HG03066 (cell line): ENCODE measurements around the gene KLF17.

Experiments
- ATAC-seq: cut with Tn5 transposase; IDR thresholded peaks from one replicate; pipeline ENCODE4 v1.9.1; 2021; ENCODE audit warnings: low read depth; ENCODE audit not compliant: unreplicated experiment

The KLF17 gene, protein sequence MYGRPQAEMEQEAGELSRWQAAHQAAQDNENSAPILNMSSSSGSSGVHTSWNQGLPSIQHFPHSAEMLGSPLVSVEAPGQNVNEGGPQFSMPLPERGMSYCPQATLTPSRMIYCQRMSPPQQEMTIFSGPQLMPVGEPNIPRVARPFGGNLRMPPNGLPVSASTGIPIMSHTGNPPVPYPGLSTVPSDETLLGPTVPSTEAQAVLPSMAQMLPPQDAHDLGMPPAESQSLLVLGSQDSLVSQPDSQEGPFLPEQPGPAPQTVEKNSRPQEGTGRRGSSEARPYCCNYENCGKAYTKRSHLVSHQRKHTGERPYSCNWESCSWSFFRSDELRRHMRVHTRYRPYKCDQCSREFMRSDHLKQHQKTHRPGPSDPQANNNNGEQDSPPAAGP

DNA sequence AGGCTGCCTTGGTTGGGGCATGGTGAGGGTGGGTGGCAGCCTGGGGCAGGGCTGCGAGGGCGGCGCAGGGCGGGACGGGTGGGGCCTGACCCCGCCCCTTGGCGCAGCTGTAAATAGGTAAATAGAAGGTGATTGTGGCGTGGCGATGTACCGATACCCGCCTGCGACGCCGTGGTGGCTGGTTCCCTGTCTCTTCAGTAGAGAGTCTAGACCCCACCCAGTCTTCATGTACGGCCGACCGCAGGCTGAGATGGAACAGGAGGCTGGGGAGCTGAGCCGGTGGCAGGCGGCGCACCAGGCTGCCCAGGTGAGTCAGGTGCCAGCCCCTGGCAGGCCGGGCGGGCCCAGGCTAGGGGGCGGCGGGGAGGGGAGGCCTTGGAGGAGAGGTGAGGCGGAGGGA lies at the start of gene KLF17:
Gene KLF17, plus strand, starts transcription at position 140 of the 400 bp plus-strand sequence. Its CDS starts 87 bp downstream, at position 227.
- no peak for ATAC-seq

DNA sequence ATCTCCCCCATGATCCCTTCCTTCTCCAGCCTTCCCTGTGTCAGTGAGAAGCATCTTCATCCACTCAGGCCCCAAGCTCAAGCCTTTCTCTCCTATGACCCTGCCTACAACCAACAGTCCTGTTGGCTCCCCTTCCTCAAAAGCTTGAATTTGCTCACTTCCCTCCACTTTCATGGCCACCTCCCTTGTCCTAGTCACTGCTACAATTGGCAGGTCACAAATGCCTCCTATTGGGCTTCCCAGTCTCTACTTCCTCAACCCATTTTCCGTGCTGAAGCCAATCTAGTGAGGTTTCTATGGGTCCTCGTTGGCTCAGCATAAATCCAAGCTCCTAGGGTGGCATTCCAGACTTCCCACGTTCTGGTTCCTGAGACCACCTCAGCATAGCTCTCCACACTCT lies 47.2 kb upstream of the KLF17 start:
- no peak for ATAC-seq

DNA sequence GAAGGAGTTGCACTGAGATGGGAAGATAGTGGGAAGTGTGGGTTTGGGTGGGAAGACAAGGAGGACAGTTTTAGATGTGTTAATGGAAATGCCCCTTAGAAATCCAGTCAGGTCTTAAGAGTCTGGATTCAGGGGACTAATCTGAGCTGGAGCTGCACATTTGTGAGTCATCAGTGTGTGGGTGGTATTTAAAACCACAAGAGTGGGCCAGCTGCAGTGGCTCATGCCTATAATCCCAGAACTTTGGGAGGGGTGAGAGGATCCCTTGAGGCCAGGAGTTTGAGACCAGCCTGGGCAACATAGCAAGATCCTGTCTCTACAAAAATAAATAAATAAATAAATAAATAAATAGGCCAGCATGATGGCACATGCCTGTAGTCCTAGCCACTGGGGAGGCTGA lies 46.4 kb upstream of the KLF17 start:
- ATAC-seq = no peak

DNA sequence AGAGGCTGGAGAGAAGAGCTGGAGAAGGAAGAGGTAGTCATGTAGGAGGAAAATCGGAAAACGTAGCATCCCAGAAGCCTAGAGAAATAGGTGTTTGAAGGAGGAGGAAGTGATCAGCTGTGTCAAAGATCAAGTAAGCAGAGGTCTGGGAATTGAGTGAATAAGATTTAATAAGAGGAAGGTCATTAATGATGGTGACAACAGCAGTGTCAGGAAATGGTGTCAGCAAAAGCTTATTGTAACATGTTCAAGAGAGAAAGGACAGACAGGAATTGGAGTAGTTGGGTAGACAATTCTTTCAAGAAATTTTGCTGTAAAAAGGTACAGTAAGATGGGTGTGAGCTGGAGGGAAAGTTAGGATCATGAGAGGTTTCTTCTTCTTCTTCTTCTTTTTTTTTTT lies 45.8 kb upstream of the KLF17 start:
- ATAC-seq = no peak

DNA sequence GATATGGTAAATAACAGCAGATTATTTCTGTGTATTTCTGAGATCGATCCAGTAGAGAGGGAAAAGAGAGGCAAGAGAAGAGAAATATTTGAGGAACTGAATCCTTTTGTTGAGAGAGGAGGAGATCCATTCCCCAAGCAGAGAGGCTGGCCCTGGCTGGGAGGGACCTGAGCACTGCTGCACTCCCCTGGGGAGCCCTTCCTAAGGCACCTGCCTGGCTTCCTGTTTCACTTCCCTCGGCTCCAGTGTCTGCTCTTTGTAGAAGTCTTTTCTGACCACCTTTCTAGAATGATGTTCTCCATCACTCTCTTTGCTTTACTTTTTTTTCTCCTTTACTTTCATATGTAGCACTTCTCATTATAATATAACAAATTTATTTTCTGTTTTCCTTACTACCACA lies 45.1 kb upstream of the KLF17 start:
- ATAC-seq = no peak

DNA sequence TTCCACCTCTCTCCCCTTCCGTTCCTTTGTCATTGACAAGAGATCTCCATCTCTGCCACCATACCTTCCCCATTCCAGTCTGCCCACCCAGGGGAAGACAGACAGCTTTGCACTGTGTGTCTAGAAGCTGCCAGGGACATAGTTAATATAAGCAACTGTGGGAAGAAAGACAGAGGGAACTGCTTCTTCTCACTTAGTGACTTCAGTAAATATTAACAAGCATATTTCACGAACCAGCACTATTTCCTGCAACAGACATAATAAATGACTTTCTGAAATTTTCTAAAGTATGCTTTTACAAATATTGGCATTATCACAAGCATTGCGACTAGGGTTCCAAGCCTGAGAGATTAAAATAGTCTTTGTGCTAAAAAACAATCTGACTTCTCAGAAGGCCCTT lies 44.2 kb upstream of the KLF17 start:
- ATAC-seq = no peak

DNA sequence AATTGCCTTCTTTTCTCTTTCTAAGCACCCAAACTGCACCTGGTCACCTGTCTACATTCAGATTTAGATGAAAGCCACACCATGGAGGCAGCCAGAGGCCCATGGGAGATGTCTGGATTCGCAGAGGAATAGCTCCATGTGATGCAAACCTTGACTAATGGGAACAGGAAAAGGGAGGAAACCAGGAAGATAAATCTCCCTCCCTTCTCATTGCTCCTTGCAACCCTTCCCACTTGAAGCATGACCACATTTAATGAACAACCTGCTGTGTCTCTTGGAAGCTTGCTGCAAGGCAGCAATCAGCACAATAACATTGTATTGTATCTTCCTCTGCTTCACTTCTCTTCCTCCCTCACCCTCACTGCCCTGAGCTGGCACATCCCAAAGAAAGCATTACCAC lies 42.6 kb upstream of the KLF17 start:
- no peak for ATAC-seq

DNA sequence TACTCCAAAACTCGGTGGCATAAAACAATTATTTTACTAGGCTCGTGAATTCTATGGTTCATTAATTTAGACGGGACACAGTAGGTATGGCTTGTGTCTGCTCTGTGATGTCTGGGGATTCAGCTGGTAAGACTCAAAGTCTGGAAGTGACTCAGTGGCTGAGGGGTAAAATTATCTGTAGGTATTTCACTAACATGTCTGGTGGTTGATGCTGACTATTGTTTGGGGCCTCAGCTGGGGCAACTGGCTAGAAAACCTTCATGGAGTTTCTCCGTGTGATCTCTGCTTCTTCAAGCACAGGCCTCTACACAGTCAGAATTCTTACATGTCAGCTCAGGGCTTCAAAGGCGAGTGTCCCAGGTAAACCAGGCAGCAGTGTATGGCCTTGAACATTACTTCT lies 41.2 kb upstream of the KLF17 start:
- no peak for ATAC-seq

DNA sequence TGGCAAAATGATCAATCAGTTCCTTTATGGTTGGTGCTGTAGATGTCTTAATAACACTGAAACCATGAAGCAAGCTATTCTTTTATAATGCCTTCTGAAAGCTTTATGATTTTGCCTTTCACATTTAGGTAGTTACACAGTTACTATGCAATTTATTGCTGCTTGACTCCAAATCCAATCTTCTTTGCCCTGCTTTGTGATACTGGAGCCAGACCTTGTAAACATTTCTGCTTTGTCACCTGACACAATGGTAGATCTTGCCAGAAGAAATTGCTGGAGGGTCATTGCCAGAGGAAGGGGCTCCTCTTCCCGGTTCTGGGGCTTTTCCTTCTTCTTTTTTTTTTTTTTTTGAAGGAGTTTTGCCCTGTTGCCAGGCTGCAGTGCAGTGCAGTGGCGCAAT lies 40.5 kb upstream of the KLF17 start:
- no peak for ATAC-seq

DNA sequence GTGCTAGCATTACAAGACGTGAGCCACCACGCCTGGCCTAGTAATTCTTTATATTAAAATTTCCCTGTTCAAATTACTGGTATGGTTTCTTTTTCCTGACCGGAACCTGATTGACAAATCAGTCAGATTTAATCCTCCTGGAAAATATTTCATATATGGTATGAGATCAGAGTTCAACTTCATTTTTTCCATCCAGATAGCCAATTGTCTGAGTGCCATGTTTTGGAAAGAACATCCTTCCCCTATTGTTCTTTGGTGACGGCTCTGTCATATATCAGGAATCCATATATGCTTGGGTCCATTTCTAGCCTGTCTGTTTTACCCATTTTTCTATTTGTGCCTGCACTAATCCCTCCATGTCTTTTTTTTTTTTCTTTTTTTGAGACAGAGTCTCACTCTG lies 39.1 kb upstream of the KLF17 start:
- no peak for ATAC-seq

DNA sequence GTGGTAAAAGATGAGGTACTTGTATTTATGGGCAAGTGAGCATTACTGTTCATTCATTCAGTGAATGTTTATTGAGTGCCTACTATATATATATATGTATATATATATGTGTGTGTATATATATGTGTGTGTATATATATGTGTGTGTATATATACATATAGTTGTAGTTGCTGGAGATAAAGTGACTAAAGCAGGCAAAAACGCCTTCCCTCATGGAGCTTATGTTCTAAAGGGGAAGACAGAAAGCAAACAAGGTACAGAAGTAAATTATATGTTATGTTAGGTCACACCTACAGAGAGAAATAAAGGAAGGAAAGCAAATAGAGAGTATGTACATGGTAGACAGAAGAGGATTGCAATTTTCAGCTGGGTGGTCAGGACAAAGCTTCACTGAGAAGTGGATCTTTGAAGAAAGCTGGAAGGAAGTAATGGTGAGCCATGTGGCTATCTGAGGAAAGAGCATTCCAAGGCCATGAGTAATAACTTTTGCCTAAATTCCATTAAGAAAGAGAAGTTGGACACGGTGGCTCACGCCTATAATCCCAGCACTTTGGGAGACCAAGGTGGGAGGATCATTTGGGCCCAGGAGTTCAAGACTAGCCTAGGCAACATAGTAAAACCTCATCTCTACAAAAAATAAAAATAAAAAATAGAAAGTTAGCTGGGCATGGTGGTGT lies 33.5 kb upstream of the KLF17 start:
- no peak for ATAC-seq

DNA sequence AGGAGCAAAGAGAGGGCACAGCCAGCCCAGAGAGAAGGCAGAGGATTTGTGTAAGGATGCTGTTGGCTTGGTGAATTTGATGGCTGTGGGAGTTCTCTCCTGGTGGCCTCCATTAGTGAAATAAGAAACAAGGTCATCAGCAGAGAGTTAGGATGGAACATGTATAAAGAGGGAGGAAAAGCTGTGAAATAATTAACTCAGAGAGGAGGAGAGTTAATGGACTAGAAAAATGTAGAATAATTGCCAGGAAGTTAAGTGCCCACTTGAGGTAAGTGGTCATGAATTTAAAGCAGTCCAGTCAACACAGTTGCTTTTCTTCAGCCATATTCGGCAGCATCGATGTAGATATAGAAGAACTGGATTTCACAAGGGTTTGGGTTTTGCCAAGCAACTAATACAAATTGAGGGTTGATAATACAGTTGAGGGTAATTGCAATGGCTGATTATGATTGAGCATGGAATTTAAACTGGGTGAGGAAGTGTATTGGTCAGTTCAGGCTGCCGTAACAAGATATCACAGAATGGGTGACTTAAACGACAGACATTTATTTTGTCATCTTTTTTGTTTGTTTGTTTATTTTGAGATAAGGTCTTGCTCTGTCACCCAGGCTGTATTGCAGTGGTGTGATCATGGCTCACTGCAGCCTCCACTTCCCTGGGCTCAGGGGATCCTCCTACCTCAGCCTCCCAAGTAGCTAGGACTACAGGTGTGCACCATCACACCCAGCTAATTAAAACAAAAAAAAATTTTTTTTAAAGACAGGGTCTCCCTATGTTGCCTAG lies 31.7 kb upstream of the KLF17 start:
- no peak for ATAC-seq

DNA sequence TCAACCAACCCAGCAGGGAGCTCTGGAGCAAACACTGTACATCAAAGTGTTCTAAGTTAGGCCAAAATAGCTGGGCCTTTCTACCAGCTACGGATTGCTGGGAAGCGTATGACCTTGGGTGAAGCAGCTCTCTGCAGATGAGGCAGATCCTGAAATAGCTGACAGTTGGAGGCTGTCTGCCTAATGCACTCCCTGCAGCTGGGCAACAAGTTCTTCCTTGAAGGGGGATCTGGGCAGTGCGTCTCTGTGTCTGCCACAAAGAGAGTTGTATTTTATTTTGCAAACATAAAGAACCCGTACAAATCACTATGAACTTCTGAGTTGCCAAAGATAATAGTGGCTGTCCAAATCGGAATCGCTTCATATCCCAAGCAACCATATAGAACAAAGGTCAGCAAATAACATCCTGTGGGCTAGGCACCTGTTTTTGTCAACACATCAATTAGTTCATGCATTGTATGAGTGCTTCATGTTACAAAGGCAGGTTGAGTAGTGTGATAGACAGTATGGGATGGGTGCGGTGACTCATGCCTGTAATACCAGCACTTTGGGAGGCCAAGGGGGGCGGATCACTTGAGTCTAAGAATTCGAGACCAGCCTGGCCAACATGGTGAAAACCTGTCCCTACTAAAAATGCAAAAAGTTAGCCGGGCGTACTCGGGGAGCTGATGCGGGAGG lies 29.1 kb upstream of the KLF17 start:
- no peak for ATAC-seq

DNA sequence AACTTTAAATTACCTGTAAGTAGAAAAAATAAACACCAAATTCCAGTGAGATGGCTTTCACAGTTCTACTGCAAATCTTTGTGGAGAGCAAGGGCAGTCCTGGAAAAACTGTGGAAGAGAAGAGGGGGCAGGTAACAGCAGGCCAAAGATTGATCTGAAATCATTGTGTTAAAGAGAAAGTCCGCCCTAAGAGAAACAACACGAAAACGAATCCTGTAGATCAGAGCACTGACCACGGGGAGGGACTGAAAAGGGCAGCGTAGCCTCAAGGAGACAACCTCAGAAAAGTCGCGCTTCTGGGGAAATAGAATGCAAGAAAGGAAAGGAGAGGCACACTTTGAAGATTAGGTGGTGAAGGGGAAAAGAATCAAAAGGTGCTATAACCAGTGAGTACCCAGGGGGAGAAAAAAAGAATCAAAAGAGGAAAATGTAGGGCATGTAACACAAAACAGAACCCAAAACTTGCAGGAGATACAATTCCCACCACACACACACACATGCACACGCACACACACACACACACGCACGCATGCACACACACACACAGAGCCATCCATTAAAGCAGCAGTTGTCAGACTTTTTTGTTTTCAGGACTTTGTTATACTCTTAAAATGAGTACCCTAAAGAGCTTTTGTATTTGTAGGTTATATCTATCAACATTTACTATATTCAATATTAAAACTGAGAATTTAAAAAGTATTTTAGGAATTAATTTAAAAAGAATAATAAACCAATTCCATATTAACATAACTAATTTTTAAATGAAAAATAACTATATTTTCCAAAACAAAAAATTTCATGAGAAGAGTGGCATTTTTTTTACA lies 28.0 kb upstream of the KLF17 start:
- ATAC-seq = no peak

DNA sequence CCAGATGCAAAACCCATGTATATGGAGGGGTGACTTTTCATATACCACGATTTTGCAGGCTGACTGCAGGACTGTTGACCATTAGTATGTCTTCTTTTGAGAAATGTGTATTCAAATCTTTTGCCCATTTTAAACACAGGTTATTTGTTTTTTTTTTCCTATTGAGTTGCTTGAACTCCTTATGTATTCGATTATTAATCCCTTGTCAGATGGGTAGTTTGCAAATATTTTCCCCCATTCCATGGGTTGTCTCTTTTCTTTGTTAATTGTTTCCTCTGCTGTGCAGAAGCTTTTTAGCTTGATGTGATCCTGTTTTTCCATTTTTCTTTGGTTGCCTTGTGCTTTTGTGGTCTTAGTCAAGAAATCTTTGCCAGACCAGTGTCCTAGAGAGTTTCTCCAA lies 24.6 kb upstream of the KLF17 start:
- no peak for ATAC-seq

DNA sequence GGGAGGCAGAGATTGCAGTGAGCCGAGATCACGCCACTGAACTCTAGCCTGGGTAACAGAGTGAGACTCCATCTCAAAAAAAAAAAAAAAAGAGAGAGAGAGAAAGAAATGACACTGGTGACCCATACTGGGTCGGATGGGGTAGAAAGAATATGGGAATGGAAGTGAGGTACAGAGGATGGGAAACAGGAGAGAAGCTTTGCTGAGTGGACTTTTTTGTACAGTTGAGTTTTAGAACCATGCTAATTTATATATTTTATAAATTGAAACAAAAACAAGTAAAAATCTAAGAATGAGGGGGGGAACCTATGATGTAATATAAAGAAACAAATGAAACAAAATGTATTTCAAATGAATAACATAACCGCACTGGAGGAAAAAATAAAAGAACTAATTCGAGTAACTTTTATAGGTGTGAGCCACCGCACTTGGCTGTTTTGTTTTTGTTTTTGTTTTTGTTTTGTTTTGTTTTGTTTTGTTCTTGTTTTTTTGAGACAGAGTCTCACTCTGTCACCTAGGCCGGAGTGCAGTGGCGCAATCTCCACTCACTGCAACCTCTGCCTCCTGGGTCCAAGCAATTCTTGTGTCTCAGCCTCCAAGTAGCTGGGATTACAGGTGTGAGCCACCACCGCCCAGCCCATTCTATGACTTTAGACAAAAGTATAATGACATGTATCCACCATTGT lies 18.3 kb upstream of the KLF17 start:
- ATAC-seq = no peak

DNA sequence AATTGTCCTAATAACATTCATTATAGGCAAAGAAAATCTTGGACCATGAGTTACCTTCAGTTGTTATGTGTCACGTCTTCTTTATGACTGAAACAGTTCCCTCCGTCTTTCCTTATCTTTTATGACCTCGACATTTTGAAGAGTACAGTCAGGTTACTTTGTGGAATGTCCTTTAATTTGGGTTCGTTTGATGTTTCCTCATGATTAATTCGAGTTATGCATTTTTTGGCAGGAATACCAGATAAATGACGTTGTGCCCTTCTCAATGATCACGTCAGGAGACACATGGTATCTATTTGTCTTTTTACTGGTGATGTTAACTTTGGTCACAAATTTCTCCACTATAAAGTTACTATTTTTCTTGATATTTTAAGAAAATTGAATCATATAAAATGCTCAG lies 17.3 kb upstream of the KLF17 start:
- no peak for ATAC-seq

DNA sequence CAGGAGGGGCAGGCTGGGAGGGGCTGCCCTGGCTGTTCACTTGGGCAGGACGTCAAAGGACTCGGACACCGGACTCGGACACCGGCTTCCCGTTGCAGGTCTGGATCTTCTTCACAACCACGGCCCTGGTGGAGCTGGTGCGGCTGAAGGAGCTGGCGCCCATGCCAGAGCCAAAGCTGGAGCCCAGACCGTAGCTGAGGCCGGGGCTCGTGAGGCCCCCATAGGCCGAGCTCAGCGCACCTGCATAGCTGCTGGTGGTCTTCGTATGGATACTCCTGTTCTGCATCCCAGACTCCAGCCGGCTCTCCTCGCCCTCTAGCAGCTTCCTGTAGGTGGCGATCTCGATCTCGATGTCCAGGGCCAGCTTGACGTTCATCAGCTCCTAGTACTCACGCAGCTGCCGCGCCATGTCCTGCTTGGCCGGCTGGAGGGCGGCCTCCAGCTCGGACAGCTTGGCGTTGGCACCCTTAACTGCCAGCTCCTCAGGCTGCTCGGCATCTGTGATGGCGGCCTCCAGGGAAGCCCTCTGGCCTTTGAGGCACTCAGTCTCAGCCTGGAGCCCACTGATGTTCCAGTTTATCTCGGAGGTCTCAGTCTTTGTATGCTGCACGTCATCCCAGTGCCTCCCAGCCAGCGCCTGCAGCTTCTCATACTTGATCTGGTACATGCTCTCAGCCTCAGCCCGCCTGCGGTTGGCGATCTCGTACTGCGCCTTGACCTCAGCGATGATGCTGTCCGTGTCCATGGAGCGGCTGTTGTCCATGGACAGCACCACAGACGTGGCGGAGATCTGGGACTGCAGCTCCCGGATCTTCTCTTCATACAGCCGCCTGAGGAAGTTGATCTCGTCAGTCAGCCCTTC lies 15.1 kb upstream of the KLF17 start:
- ATAC-seq = no peak

DNA sequence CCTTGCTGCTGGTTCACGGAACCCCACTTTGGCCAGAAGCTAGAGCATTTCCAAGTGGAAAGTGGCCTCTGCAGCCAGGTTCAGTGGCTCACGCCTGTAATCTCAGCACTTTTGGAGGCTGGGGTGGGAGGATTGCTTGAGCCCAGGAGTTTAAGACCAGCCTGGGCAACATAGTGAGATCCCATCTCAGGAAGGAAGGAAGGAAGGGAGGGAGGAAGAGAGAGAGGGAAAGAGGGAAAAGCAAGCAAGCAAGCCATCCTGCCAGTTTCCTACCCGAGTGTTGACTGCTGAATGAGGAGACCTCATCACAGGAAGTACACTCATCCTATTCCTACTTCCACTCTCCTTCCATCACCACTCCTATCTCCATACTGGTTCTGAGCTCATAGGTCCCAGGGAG lies 12.8 kb upstream of the KLF17 start:
- no peak for ATAC-seq
